ENCODE results near the gene UBASH3B.

UBASH3B gene

GRCh38 chr11:122628810-122629555 lies 26.5 kb upstream of the UBASH3B start:
- no peaks in the 10 kb centered on the region; the same call in 1 of the 2 replicates for H3K27me3 ChIP-seq (replicated peaks; ENCODE audit: control insufficient read depth, insufficient read depth, low read length)
- no peaks in the 10 kb centered on the region for H3K36me3 ChIP-seq (ENCODE audit: control insufficient read depth, insufficient read depth, low read length)
- no peak for DNase-seq (ENCODE audit: extremely low read depth, insufficient read length)
- peak; percentile 88 for TF ChIP-seq CTCF (IDR thresholded peaks at IDR 0.05; ENCODE audit: insufficient read depth, low read length, poor library complexity, severe bottlenecking)
- no peak overlapping the region for H3K4me3 ChIP-seq (replicated peaks; ENCODE audit: low read depth, low read length)

GRCh38 chr11:122632181-122632824 lies 23.2 kb upstream of the UBASH3B start:
- Histone ChIP-seq H3K4me3 (replicated peaks; ENCODE audit: low read depth, low read length) (no peak overlapping the region), H3K27me3 (replicated peaks; ENCODE audit: control insufficient read depth, insufficient read depth, low read length) (no peaks in the 10 kb centered on the region), H3K36me3 (ENCODE audit: control insufficient read depth, insufficient read depth, low read length) (no peaks in the 10 kb centered on the region)
- TF ChIP-seq CTCF (IDR thresholded peaks at IDR 0.05; ENCODE audit: insufficient read depth, low read length, poor library complexity, severe bottlenecking), result no peak
- no peak for DNase-seq (ENCODE audit: extremely low read depth, insufficient read length)

GRCh38 chr11:122633219-122633829 lies 22.2 kb upstream of the UBASH3B start:
- H3K27me3 ChIP-seq (replicated peaks; ENCODE audit: control insufficient read depth, insufficient read depth, low read length), result no peaks in the 10 kb centered on the region
- peak; percentile 43 for TF ChIP-seq CTCF (IDR thresholded peaks at IDR 0.05; ENCODE audit: insufficient read depth, low read length, poor library complexity, severe bottlenecking)
- H3K4me3 ChIP-seq (replicated peaks; ENCODE audit: low read depth, low read length), result no peak overlapping the region
- no peaks in the 10 kb centered on the region for H3K36me3 ChIP-seq (ENCODE audit: control insufficient read depth, insufficient read depth, low read length)
- DNase-seq (ENCODE audit: extremely low read depth, insufficient read length), result no peak

GRCh38 chr11:122634501-122634900 lies 21.0 kb upstream of the UBASH3B start:
- TF ChIP-seq CTCF (IDR thresholded peaks at IDR 0.05; ENCODE audit: insufficient read depth, low read length, poor library complexity, severe bottlenecking), result no peak
- Histone ChIP-seq H3K27me3 (replicated peaks; ENCODE audit: control insufficient read depth, insufficient read depth, low read length) (no peaks in the 10 kb centered on the region), H3K36me3 (ENCODE audit: control insufficient read depth, insufficient read depth, low read length) (no peaks in the 10 kb centered on the region), H3K4me3 (replicated peaks; ENCODE audit: low read depth, low read length) (no peak overlapping the region)
- DNase-seq (ENCODE audit: extremely low read depth, insufficient read length), result no peak

- Histone ChIP-seq H3K27me3 (replicated peaks; ENCODE audit: control insufficient read depth, insufficient read depth, low read length) (no peaks in the 10 kb centered on the region), H3K36me3 (ENCODE audit: control insufficient read depth, insufficient read depth, low read length) (no peaks in the 10 kb centered on the region), H3K4me3 (replicated peaks; ENCODE audit: low read depth, low read length) (no peak overlapping the region)
- TF ChIP-seq CTCF (IDR thresholded peaks at IDR 0.05; ENCODE audit: insufficient read depth, low read length, poor library complexity, severe bottlenecking), result no peak
- no peak for DNase-seq (ENCODE audit: extremely low read depth, insufficient read length)
Observed at GRCh38 chr11:122637541-122637940, 18.0 kb upstream of the UBASH3B start.

Measured in GM06990 (cell line).